ENCODE data around the gene HDDC3. TPM values are rescaled to one million over a fixed set of nuclear protein-coding genes. Genes with fewer than 3 reads are reported as not detected.

The HDDC3 gene
- total RNA-seq, 1 experiment from 2014 or later, result 5.3 TPM

- POLR2A ChIA-PET, result interaction anchor here (0.6 kb wide), 1 partner anchor 22 kb away, joined by 3 read pairs; no protein-coding TSS in a partner anchor
- H3K36me3 ChIP-seq (ENCODE audit: control insufficient read depth, insufficient read depth, low read length), result no peaks in the 10 kb centered on the region; the same call in 1 of the 2 replicates
- CTCF ChIA-PET, result interaction anchor here (0.6 to 3.4 kb wide), 10 partner anchors 8 to 551 kb away, joined by 3 to 16 read pairs (median 5); partner anchors contain the start of gene HDDC3
- intact Hi-C loops (cut with micrococcal nuclease; ENCODE audit: unreplicated experiment), result loop anchor here (2.0 kb wide), 2 partner anchors 92 to 314 kb away; no protein-coding TSS in a partner anchor
- H3K27me3 ChIP-seq (ENCODE audit: control insufficient read depth, insufficient read depth, low read length), result no peaks in the 10 kb centered on the region
- DNase-seq (ENCODE audit: low read depth, low spot score) (no peak), ATAC-seq (peak; percentile 51)
- H3K27ac ChIP-seq (ENCODE audit: low read length), result peak overlapping the region; percentile 96
- H3K4me3 ChIP-seq (ENCODE audit: low read depth in 2 of 2, low read length in 2 of 2), result peak overlapping the region; percentile 77 to 81
- TF ChIP-seq CTCF (IDR thresholded peaks at IDR 0.05) (peak; percentile 99), TCF7L2 (IDR thresholded peaks at IDR 0.05; ENCODE audit: low read depth, low read length) (no peak)
- peaks cover 17% of the 10 kb centered on the region for H3K4me1 ChIP-seq (ENCODE audit: control insufficient read depth, insufficient read depth, low read length)
- in situ Hi-C loops (cut with HindIII; ENCODE audit: low pct_unique_long_range_greater_than_20kb, low sequenced_read_pairs), result no loop called here
- no TSS peak for BruUV-seq (replicated peaks)
- no peaks in the 10 kb centered on the region for H3K9me3 ChIP-seq (ENCODE audit: control insufficient read depth, insufficient read depth, low read depth, low read length)
These were observed 24.1 kb upstream of the HDDC3 start for GRCh38 chr15:90956274-90957030.

DNA sequence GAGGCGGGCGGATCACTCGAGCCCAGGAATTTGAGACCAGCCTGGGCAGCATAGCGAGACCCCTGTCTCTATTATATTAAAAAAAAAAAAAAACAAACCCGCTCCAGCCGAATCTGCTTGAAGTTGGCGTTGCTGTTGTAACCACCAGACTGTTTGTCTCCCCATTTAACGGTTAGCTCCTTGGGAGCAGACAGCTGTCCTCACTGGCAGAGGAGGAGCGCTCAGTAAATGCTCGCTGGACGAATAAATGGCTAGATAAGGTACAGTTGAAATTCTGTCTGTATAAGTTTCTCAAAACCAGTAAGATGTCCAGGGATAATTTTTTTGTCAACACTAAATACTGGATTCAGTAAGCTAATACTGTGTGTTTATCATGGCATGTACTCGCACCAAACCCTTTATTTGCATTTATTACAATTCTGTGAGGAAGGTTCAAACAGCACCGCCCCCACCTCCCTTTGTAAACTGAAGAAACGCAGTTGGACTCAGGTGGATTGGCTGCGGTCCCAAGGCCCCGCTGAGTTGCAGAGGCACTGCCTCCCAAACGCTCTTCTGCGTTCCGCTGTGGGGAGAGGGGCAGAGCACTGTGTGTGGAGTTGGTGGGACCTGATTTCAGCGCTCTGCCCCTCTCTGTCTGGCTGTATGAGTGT, 23.4 kb upstream of the HDDC3 start:
- Histone ChIP-seq H3K36me3 (ENCODE audit: control insufficient read depth, insufficient read depth, low read length) (no peaks in the 10 kb centered on the region; the same call in 1 of the 2 replicates), H3K9me3 (ENCODE audit: control insufficient read depth, insufficient read depth, low read depth, low read length) (no peaks in the 10 kb centered on the region), H3K27me3 (ENCODE audit: control insufficient read depth, insufficient read depth, low read length) (no peaks in the 10 kb centered on the region), H3K4me1 (ENCODE audit: control insufficient read depth, insufficient read depth, low read length) (peaks cover 17% of the 10 kb centered on the region), H3K27ac (ENCODE audit: low read length) (peak overlapping the region; percentile 96), H3K4me3 (ENCODE audit: low read depth in 2 of 2, low read length in 2 of 2) (peak overlapping the region; percentile 77 to 81)
- no TSS peak for BruUV-seq (replicated peaks)
- in situ Hi-C loops (cut with HindIII; ENCODE audit: low pct_unique_long_range_greater_than_20kb, low sequenced_read_pairs), result no loop called here
- TF ChIP-seq CTCF (IDR thresholded peaks at IDR 0.05), result no peak
- TF ChIP-seq TCF7L2 (IDR thresholded peaks at IDR 0.05; ENCODE audit: low read depth, low read length), result no peak
- TF ChIP-seq REST (IDR thresholded peaks at IDR 0.05; ENCODE audit: insufficient read depth in 1 of 2, low read depth in 2 of 2, low read length in 1 of 2), result no peak
- TF ChIP-seq POLR2AphosphoS5 (IDR thresholded peaks at IDR 0.05; ENCODE audit: low read depth, low read length), result no peak
- TF ChIP-seq SIN3A (IDR thresholded peaks at IDR 0.05; ENCODE audit: borderline replicate concordance, insufficient read depth, low read depth, low read length), result no peak
- ChIA-PET POLR2A (interaction anchor here (0.6 kb wide), 1 partner anchor 21 kb away, joined by 3 read pairs; no protein-coding TSS in a partner anchor), CTCF (interaction anchor here (0.6 to 3.4 kb wide), 4 partner anchors 24 to 94 kb away, joined by 3 to 16 read pairs (median 5); partner anchors contain the start of gene HDDC3)
- DNase-seq (ENCODE audit: low read depth, low spot score), result no peak
- intact Hi-C loops (cut with micrococcal nuclease; ENCODE audit: unreplicated experiment), result loop anchor here (2.0 kb wide), 2 partner anchors 93 to 315 kb away; no protein-coding TSS in a partner anchor
- no peak for ATAC-seq
